ENCODE results near the gene ZNF804B. TPM values are rescaled to one million over a fixed set of nuclear protein-coding genes. Genes with fewer than 3 reads are reported as not detected.

ZNF804B gene
- total RNA-seq, 1 experiment from 2014 or later: not detected

GRCh38 chr7:89334797-89335196, 575.3 kb downstream of the ZNF804B start:
- H3K27me3 ChIP-seq (replicated peaks; ENCODE audit: insufficient read depth, low read depth, low read length, poor library complexity): peaks cover 4% of the 10 kb centered on the region
- no peak for DNase-seq (ENCODE audit: low spot score)
- no TSS peak for BruUV-seq (replicated peaks)
- H3K36me3 ChIP-seq (ENCODE audit: insufficient read depth, low read length, poor library complexity, severe bottlenecking): no peaks in the 10 kb centered on the region
- no peaks in the 10 kb centered on the region for H3K9me3 ChIP-seq (ENCODE audit: low read depth, low read length, poor library complexity, severe bottlenecking)
- TF ChIP-seq EZH2 (IDR thresholded peaks at IDR 0.05; ENCODE audit: borderline replicate concordance, low read depth, low read length, poor library complexity, severe bottlenecking) (no peak), CTCF (conservative IDR thresholded peaks at IDR 0.05; ENCODE audit: low read depth, low read length) (no peak)
- no peaks in the 10 kb centered on the region for H3K4me1 ChIP-seq (ENCODE audit: insufficient read depth, low read length, poor library complexity, severe bottlenecking)
- intact Hi-C loops (cut with micrococcal nuclease; ENCODE audit: unreplicated experiment): no loop called here
- ChIA-PET CTCF (no interaction called here), POLR2A (ENCODE audit: low non-redundant PET) (no interaction called here)
- H3K27ac ChIP-seq (ENCODE audit: low read depth, low read length, poor library complexity, severe bottlenecking): no peak overlapping the region
- H3K4me3 ChIP-seq (ENCODE audit: low read depth, low read length, poor library complexity, severe bottlenecking): no peak overlapping the region

- Histone ChIP-seq H3K4me3 (ENCODE audit: low read depth, low read length, poor library complexity, severe bottlenecking) (no peak overlapping the region), H3K27ac (ENCODE audit: low read depth, low read length, poor library complexity, severe bottlenecking) (no peak overlapping the region), H3K9me3 (ENCODE audit: low read depth, low read length, poor library complexity, severe bottlenecking) (no peaks in the 10 kb centered on the region), H3K4me1 (ENCODE audit: insufficient read depth, low read length, poor library complexity, severe bottlenecking) (no peaks in the 10 kb centered on the region), H3K36me3 (ENCODE audit: insufficient read depth, low read length, poor library complexity, severe bottlenecking) (no peaks in the 10 kb centered on the region), H3K27me3 (replicated peaks; ENCODE audit: insufficient read depth, low read depth, low read length, poor library complexity) (peaks cover 4% of the 10 kb centered on the region)
- POLR2A ChIA-PET (ENCODE audit: low non-redundant PET): no interaction called here
- TF ChIP-seq CTCF (conservative IDR thresholded peaks at IDR 0.05; ENCODE audit: low read depth, low read length) (no peak), EZH2 (IDR thresholded peaks at IDR 0.05; ENCODE audit: borderline replicate concordance, low read depth, low read length, poor library complexity, severe bottlenecking) (no peak)
- BruUV-seq (replicated peaks): no TSS peak
- DNase-seq (ENCODE audit: low spot score): no peak
- CTCF ChIA-PET: no interaction called here
- intact Hi-C loops (cut with micrococcal nuclease; ENCODE audit: unreplicated experiment): no loop called here
These were observed 576.0 kb downstream of the ZNF804B start for GRCh38 chr7:89335490-89335889.

- TF ChIP-seq CTCF (conservative IDR thresholded peaks at IDR 0.05; ENCODE audit: low read depth, low read length) (no peak), EZH2 (IDR thresholded peaks at IDR 0.05; ENCODE audit: borderline replicate concordance, low read depth, low read length, poor library complexity, severe bottlenecking) (no peak)
- no peak overlapping the region for H3K27ac ChIP-seq (ENCODE audit: low read depth, low read length, poor library complexity, severe bottlenecking)
- POLR2A ChIA-PET (ENCODE audit: low non-redundant PET): no interaction called here
- DNase-seq (ENCODE audit: low spot score): no peak
- no TSS peak for BruUV-seq (replicated peaks)
- no peaks in the 10 kb centered on the region for H3K4me1 ChIP-seq (ENCODE audit: insufficient read depth, low read length, poor library complexity, severe bottlenecking)
- intact Hi-C loops (cut with micrococcal nuclease; ENCODE audit: unreplicated experiment): no loop called here
- CTCF ChIA-PET: no interaction called here
- H3K9me3 ChIP-seq (ENCODE audit: low read depth, low read length, poor library complexity, severe bottlenecking): no peaks in the 10 kb centered on the region
- H3K27me3 ChIP-seq (replicated peaks; ENCODE audit: insufficient read depth, low read depth, low read length, poor library complexity): peaks cover 4% of the 10 kb centered on the region
- H3K4me3 ChIP-seq (ENCODE audit: low read depth, low read length, poor library complexity, severe bottlenecking): no peak overlapping the region
- no peaks in the 10 kb centered on the region for H3K36me3 ChIP-seq (ENCODE audit: insufficient read depth, low read length, poor library complexity, severe bottlenecking)
These were observed 576.6 kb downstream of the ZNF804B start for GRCh38 chr7:89336121-89336520.
